B cell (primary cell): ENCODE data around the gene RNF44. TPM values are rescaled to one million over a fixed set of nuclear protein-coding genes. Genes with fewer than 3 reads are reported as not detected.

ENCODE experiments used
- ATAC-seq: fragments of 200-7000 bp; cut with Tn5 transposase; one replicate; pipeline ENCODE4 v1.10.0; 2021; ENCODE audit warnings: low read depth, mild to moderate bottlenecking, moderate number of reproducible peaks, moderate library complexity
- CTCF ChIA-PET: fragments of 350-600 bp; sonication (Branson Sonifier 250); formaldehyde crosslinking; loops from one replicate; lab custom pipeline; 2021; ENCODE audit warnings: antibody characterized with exemption, inconsistent platforms; lab: Charles Lee
- POLR2A ChIA-PET: fragments of 350-600 bp; sonication (Branson Sonifier 250); formaldehyde crosslinking; loops from one replicate; lab custom pipeline; 2021; ENCODE audit warnings: antibody characterized with exemption; lab: Charles Lee
- DNase-seq: peaks from one replicate; pipeline ENCODE4 v3.0.0; 2013
- H2AFZ ChIP-seq: 2 replicates; pipeline ENCODE4 v1.6.1; 2012; ENCODE audit warnings: mild to moderate bottlenecking, low read depth, low read length; ENCODE audit not compliant: insufficient read depth, poor library complexity, severe bottlenecking
- H3K27ac ChIP-seq, 2 donors: 1 replicate in 1 of 2; 2 replicates in 1 of 2; pipeline ENCODE4 v1.5.1; 2012 to 2013; ENCODE audit warnings: low read length in 2 of 2, mild to moderate bottlenecking in 2 of 2, moderate library complexity in 1 of 2
- H3K27me3 ChIP-seq, 4 experiments: fragments of 200-600 bp in 1 of 4; sonication (generic) in 1 of 4; replicated peaks in 1 of 4; 1 replicate in 2 of 4; 2 replicates in 2 of 4; pipeline versions ENCODE4 v1.6.1 to v1.7.0; 2013 to 2016; ENCODE audit warnings: low read length in 3 of 4, mild to moderate bottlenecking in 2 of 4, mixed read lengths in 1 of 4, moderate library complexity in 1 of 4; ENCODE audit not compliant: insufficient read depth in 4 of 4, control insufficient read depth in 3 of 4; ENCODE audit errors: control extremely low read depth in 1 of 4
- H3K36me3 ChIP-seq, 2 experiments: replicated peaks in 1 of 2; 1 replicate in 1 of 2; 2 replicates in 1 of 2; pipeline versions ENCODE4 v1.6.1 to v1.7.1; 2013; ENCODE audit warnings: low read length in 1 of 2; ENCODE audit not compliant: insufficient read depth in 2 of 2, control insufficient read depth in 1 of 2; ENCODE audit errors: control extremely low read depth in 1 of 2, extremely low read depth in 1 of 2
- H3K4me1 ChIP-seq, 2 donors: fragments of 200-600 bp in 1 of 2; sonication (generic) in 1 of 2; 1 replicate in 1 of 2; 2 replicates in 1 of 2; pipeline versions ENCODE4 v1.5.1 to v1.6.1; 2013 to 2017; ENCODE audit warnings: low read length in 2 of 2; ENCODE audit not compliant: control insufficient read depth in 2 of 2, insufficient read depth in 2 of 2
- H3K4me2 ChIP-seq: replicated peaks from 2 replicates; pipeline ENCODE3; 2012; ENCODE audit warnings: mild to moderate bottlenecking, low read depth, low read length; ENCODE audit not compliant: poor library complexity, severe bottlenecking
- H3K4me3 ChIP-seq, 5 experiments: fragments of 200-600 bp in 1 of 5; sonication (generic) in 1 of 5; 1 replicate in 3 of 5; 2 replicates in 2 of 5; pipeline versions ENCODE4 v1.5.1 to v1.7.0; 2011 to 2016; ENCODE audit warnings: low read length in 4 of 5, mild to moderate bottlenecking in 4 of 5, low read depth in 2 of 5, control low read depth in 1 of 5, moderate library complexity in 1 of 5; ENCODE audit not compliant: insufficient read depth in 1 of 5; ENCODE audit errors: control extremely low read depth in 1 of 5, extremely low read depth in 1 of 5
- H3K79me2 ChIP-seq: fragments of 200-600 bp; sonication (generic); one replicate; pipeline ENCODE4 v1.6.0; 2016; ENCODE audit warnings: low read length; ENCODE audit not compliant: control insufficient read depth, insufficient read depth
- H3K9ac ChIP-seq: fragments of 200-600 bp; sonication (generic); 2 replicates; pipeline ENCODE4 v1.6.1; 2017; ENCODE audit warnings: mild to moderate bottlenecking, low read length, moderate library complexity
- H3K9me3 ChIP-seq, 3 donors: one replicate each; pipeline versions ENCODE4 v1.6.1 to v1.7.1; 2013; ENCODE audit warnings: low read length in 2 of 3; ENCODE audit not compliant: control insufficient read depth in 2 of 3, insufficient read depth in 1 of 3; ENCODE audit errors: control extremely low read depth in 1 of 3
- H4K20me1 ChIP-seq: 2 replicates; pipeline ENCODE4 v1.6.0; 2012; ENCODE audit warnings: mild to moderate bottlenecking, low read length; ENCODE audit not compliant: insufficient read depth, control insufficient read depth, poor library complexity, severe bottlenecking
- H3K27ac Mint-ChIP-seq: one replicate; pipeline ENCODE4 v1.8.0; 2021; ENCODE audit warnings: mixed read lengths
- H3K27me3 Mint-ChIP-seq: one replicate; pipeline ENCODE4 v1.8.0; 2021; ENCODE audit warnings: mixed read lengths
- H3K4me1 Mint-ChIP-seq: one replicate; pipeline ENCODE4 v1.8.0; 2021; ENCODE audit warnings: mixed read lengths
- H3K4me3 Mint-ChIP-seq: one replicate; pipeline ENCODE4 v1.8.0; 2021; ENCODE audit warnings: mixed read lengths
- H3K9me3 Mint-ChIP-seq: one replicate; pipeline ENCODE4 v1.8.0; 2022; ENCODE audit warnings: mixed read lengths; ENCODE audit not compliant: insufficient read depth
- CTCF ChIP-seq: fragments of 200-600 bp; IDR thresholded peaks from one replicate; pipeline ENCODE4 v1.8.0; 2022; ENCODE audit warnings: antibody characterized with exemption, mild to moderate bottlenecking
- EZH2 ChIP-seq: IDR thresholded peaks from 2 replicates; pipeline ENCODE4 v1.6.1; 2012; ENCODE audit warnings: borderline replicate concordance, low read depth, mild to moderate bottlenecking, moderate library complexity, low read length; ENCODE audit not compliant: insufficient read depth, poor library complexity, severe bottlenecking
- WGBS: methylation state at CpG from one replicate; pipeline ENCODE4 v1.1.5; 2013; ENCODE audit warnings: missing lambda C conversion rate; ENCODE audit not compliant: insufficient coverage; 5-methylcytosine and 5-hydroxymethylcytosine counted together
- intact Hi-C: fragments of 100-400 bp; cut with micrococcal nuclease; formaldehyde crosslinking; loops from one replicate; pipeline ENCODE4 v1.10.0; 2022
- polyA plus RNA-seq: library from polyadenylated mRNA; depleted of rRNA; stranded (reverse); fragments of >200 nt; gene quantifications from 2 replicates; pipeline ENCODE4 v1.2.3, GENCODE V29; 2012
- total RNA-seq, 2 donors: library from RNA; stranded (reverse); fragments of 120-200 nt in 1 of 2; gene quantifications; 1 replicate in 1 of 2; 2 replicates in 1 of 2; pipeline versions ENCODE4 v1.2.3 to v1.2.4, GENCODE V29; 2013 to 2022

The RNF44 gene
- total and polyA plus RNA-seq, 2 donors (not counting 1 experiment from before 2014, with no cell fraction given) = 220 to 262 TPM

- TF ChIP-seq EZH2 (no peak), CTCF (no peak)
- ATAC-seq (no peak), DNase-seq (no peak)
- H3K9ac ChIP-seq = no peak overlapping the region
- no peak overlapping the region for H3K4me3 Mint-ChIP-seq
- H4K20me1 ChIP-seq = no peaks in the 10 kb centered on the region
- H3K27ac ChIP-seq = no peak overlapping the region
- H3K27ac Mint-ChIP-seq = no peak overlapping the region
- H3K79me2 ChIP-seq = no peaks in the 10 kb centered on the region
- H3K9me3 Mint-ChIP-seq = no peaks in the 10 kb centered on the region
- H3K4me2 ChIP-seq = no peak overlapping the region
- POLR2A ChIA-PET = no interaction called here
- H3K9me3 ChIP-seq = peaks cover 0 to 3% (median 0%) of the 10 kb centered on the region in 3 donors
- no peak overlapping the region for H3K4me3 ChIP-seq
- peaks cover 0 to under 1% of the 10 kb centered on the region in 2 donors for H3K4me1 ChIP-seq
- CTCF ChIA-PET = no interaction called here
- 83% methylated on average over 7 of the region's 18 CpGs for WGBS
- H3K27me3 ChIP-seq = peaks cover 0 to 12% (median 2%) of the 10 kb centered on the region in 4 experiments
- peaks cover 17% of the 10 kb centered on the region for H3K27me3 Mint-ChIP-seq
- H3K36me3 ChIP-seq = no peaks in the 10 kb centered on the region
- H2AFZ ChIP-seq = no peak overlapping the region
- H3K4me1 Mint-ChIP-seq = no peaks in the 10 kb centered on the region
- intact Hi-C loops = no loop called here
These were observed 31.5 kb upstream of the RNF44 start for GRCh38 chr5:176568657-176569056.

GRCh38 chr5:176565760-176566288, 28.6 kb upstream of the RNF44 start:
- Mint-ChIP-seq H3K27me3 (peaks cover 21% of the 10 kb centered on the region), H3K4me3 (no peak overlapping the region), H3K4me1 (no peaks in the 10 kb centered on the region), H3K9me3 (no peaks in the 10 kb centered on the region), H3K27ac (no peak overlapping the region)
- H3K4me1 ChIP-seq = no peaks in the 10 kb centered on the region
- no peaks in the 10 kb centered on the region for H3K79me2 ChIP-seq
- no peak overlapping the region for H3K4me3 ChIP-seq
- POLR2A ChIA-PET = no interaction called here
- no peak for TF ChIP-seq EZH2
- no peak for TF ChIP-seq CTCF
- DNase-seq (no peak), ATAC-seq (no peak)
- no peaks in the 10 kb centered on the region for H3K36me3 ChIP-seq
- H4K20me1 ChIP-seq = no peaks in the 10 kb centered on the region
- no peak overlapping the region for H3K9ac ChIP-seq
- intact Hi-C loops = no loop called here
- peaks cover 0 to 16% (median 2%) of the 10 kb centered on the region in 4 experiments for H3K27me3 ChIP-seq
- 94% methylated on average over 4 of the region's 6 CpGs for WGBS
- H2AFZ ChIP-seq = no peak overlapping the region
- H3K4me2 ChIP-seq = no peak overlapping the region
- no peak overlapping the region for H3K27ac ChIP-seq
- CTCF ChIA-PET = no interaction called here
- peaks cover 0 to 5% (median 0%) of the 10 kb centered on the region in 3 donors for H3K9me3 ChIP-seq
